Choroid plexus epithelial cell (primary cell): Measurements from ENCODE around the gene CALU.

Source experiments
- DNase-seq: peaks from one replicate; pipeline ENCODE4 v3.0.0-alpha.2; 2010; ENCODE audit warnings: low read depth
- H3K4me3 ChIP-seq: 2 replicates; pipeline ENCODE4 v1.5.1; 2011; ENCODE audit warnings: low read depth, mild to moderate bottlenecking, control low read depth, low read length, moderate library complexity
- TF ChIP-seq, protein P1 (sequence below): conservative IDR thresholded peaks from 2 replicates; pipeline ENCODE4 v1.5.1; 2011; ENCODE audit warnings: low read depth, mild to moderate bottlenecking, control low read depth, inconsistent platforms, low read length, moderate library complexity

CALU gene

DNA sequence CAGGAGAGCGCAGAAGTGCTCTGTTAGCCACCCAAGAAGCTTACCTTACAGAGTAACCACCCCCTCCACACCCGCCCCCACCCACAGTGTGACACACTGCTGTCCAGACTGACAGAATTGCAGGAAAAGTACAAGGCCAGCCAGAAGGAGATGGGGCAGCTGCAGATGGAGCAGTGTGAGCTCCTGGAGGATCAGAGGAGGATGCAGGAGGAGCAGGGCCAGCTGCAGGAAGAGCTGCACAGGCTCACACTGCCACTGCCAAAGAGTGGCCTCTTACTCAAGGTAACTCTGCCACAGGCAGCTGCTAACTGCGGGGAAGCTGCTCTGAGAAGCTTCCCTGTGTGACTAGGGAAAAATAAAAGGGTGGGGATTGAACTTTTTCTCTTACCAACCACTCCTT is 70.2 kb downstream of the CALU start:
- DNase-seq: no peak
- no peak overlapping the region for H3K4me3 ChIP-seq
- TF ChIP-seq, protein P1, sequence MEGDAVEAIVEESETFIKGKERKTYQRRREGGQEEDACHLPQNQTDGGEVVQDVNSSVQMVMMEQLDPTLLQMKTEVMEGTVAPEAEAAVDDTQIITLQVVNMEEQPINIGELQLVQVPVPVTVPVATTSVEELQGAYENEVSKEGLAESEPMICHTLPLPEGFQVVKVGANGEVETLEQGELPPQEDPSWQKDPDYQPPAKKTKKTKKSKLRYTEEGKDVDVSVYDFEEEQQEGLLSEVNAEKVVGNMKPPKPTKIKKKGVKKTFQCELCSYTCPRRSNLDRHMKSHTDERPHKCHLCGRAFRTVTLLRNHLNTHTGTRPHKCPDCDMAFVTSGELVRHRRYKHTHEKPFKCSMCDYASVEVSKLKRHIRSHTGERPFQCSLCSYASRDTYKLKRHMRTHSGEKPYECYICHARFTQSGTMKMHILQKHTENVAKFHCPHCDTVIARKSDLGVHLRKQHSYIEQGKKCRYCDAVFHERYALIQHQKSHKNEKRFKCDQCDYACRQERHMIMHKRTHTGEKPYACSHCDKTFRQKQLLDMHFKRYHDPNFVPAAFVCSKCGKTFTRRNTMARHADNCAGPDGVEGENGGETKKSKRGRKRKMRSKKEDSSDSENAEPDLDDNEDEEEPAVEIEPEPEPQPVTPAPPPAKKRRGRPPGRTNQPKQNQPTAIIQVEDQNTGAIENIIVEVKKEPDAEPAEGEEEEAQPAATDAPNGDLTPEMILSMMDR: no peak

GRCh38 chr7:128810473-128810872 is 71.3 kb downstream of the CALU start:
- TF ChIP-seq, protein P1: no peak
- H3K4me3 ChIP-seq: no peak overlapping the region
- no peak for DNase-seq

DNA sequence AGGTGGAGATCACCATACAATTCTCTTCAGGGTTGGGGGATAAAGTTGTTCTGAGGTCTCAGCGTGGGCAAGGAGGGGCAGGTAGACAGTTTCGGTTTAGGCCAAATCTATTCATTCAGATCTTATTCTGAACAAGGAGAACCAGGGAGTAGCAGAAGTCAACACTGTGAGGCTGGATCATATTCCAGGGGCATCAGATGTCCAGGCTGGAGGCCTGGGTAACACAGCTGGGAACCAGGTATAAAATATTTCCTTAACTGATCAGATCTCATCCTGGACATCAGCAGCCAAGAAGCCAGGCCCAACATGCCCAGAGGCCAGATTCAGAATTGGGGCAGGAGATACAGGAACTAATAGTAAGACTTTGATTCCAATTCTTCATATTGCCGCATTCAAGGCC is 71.8 kb downstream of the CALU start:
- TF ChIP-seq, protein P1: no peak
- no peak for DNase-seq
- H3K4me3 ChIP-seq: no peak overlapping the region

- no peak overlapping the region for H3K4me3 ChIP-seq
- TF ChIP-seq, protein P1: no peak
- no peak for DNase-seq
These were observed 72.7 kb downstream of the CALU start for GRCh38 chr7:128811631-128812430.

DNA sequence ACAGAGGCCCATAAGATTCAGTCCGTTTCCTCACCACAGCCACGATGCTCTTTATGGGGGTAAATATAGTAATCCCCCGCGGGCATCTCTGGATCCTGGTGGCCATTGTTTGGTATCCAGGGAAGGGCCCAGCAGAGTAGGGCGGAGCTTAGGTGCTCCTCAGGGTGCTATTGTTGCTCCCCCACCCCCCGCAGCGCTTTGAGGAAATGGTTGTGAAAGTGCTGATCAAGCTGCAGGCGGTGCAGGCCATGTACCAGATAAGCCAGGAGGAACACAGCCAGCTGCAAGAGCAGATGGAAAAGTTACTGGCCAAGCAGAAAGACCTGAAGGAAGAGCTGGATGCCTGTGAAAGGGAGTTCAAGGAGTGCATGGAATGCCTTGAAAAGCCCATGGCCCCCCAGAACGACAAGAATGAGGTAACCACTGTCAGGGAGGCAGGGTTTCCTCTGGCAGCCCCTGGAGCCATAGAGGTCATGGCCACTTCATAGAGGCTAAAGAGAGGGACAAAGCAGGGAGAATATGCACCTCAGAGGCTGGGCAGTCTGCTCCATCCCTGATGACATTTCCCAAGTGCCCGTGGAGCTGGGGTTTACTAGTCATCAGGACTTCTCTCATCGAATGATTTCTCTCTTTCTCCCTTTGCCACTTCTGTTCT is 73.5 kb downstream of the CALU start:
- no peak overlapping the region for H3K4me3 ChIP-seq
- peak; percentile 66 for DNase-seq
- TF ChIP-seq, protein P1: no peak

DNA sequence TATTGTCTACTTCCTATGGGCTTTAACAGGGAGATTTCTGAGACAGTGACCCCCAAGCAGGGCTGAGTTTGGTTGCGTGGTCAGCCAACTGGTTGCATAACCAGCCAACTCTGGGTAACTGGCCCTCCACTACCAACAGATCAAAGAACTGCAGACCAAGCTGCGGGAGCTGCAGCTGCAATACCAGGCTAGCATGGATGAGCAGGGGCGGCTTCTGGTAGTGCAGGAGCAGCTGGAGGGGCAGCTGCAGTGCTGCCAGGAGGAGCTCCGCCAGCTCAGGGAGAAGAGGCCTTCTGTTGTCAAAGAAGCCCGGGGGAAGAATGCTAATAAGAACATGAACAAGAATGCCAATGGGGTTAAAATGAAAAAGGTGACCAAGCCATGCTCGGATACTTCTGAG is 75.3 kb downstream of the CALU start:
- no peak for DNase-seq
- TF ChIP-seq, protein P1: no peak
- no peak overlapping the region for H3K4me3 ChIP-seq
